Tibial nerve (tissue), 4 donors: ENCODE measurements around the gene GALNT18. TPM values are rescaled to one million over a fixed set of nuclear protein-coding genes. Genes with fewer than 3 reads are reported as not detected.

ENCODE experiments used
- DNase-seq, 2 donors: peaks; one replicate each; pipeline ENCODE4 v3.0.0-alpha.2; 2019; ENCODE audit warnings: low spot score in 2 of 2
- H3K27ac ChIP-seq, 4 donors: fragments of 200-600 bp; sonication (generic) in 3 of 4; one replicate each; pipeline ENCODE4 v1.5.1; 2017 to 2019; ENCODE audit warnings: mild to moderate bottlenecking in 1 of 4
- H3K27me3 ChIP-seq, 2 donors: fragments of 200-600 bp; sonication (generic) in 1 of 2; one replicate each; pipeline versions ENCODE4 v1.5.1 to v1.6.0; 2017 to 2019
- H3K36me3 ChIP-seq, 3 donors: fragments of 200-600 bp; sonication (generic); one replicate each; pipeline ENCODE4 v1.5.1; 2018 to 2019
- H3K4me1 ChIP-seq, 4 donors: fragments of 200-600 bp; sonication (generic) in 3 of 4; one replicate each; pipeline ENCODE4 v1.5.1; 2017 to 2019
- H3K4me3 ChIP-seq, 4 donors: fragments of 200-600 bp; sonication (generic) in 3 of 4; one replicate each; pipeline ENCODE4 v1.5.1; 2017 to 2019; ENCODE audit warnings: mild to moderate bottlenecking in 1 of 4, moderate library complexity in 1 of 4
- H3K9me3 ChIP-seq, 4 donors: fragments of 200-600 bp; sonication (generic) in 3 of 4; one replicate each; pipeline ENCODE4 v1.5.1; 2017 to 2019
- CTCF ChIP-seq, 5 experiments: fragments of 200-600 bp in 3 of 5; fragments of 450-650 bp in 2 of 5; sonication (generic) in 3 of 5; IDR thresholded peaks; one replicate each; pipeline ENCODE4 v1.5.1; 2016 to 2019; ENCODE audit warnings: antibody characterized with exemption in 5 of 5, mild to moderate bottlenecking in 3 of 5, moderate library complexity in 2 of 5
- EP300 ChIP-seq, 2 donors: sonication (generic); formaldehyde crosslinking; IDR thresholded peaks; one replicate each; pipeline ENCODE4 v1.6.1; 2017; ENCODE audit warnings: antibody characterized with exemption in 2 of 2, mild to moderate bottlenecking in 1 of 2
- POLR2A ChIP-seq, 2 donors: fragments of 450-650 bp; IDR thresholded peaks; one replicate each; pipeline ENCODE4 v1.6.1; 2017; ENCODE audit warnings: antibody characterized with exemption in 2 of 2, mild to moderate bottlenecking in 2 of 2, moderate library complexity in 2 of 2
- WGBS, 2 donors: methylation state at CpG; one replicate each; pipeline ENCODE4 v1.1.5; 2018; 5-methylcytosine and 5-hydroxymethylcytosine counted together
- total RNA-seq, 4 donors: library from RNA; depleted of rRNA; stranded (reverse); fragments of >200 nt; gene quantifications; one replicate each; pipeline ENCODE4 v1.1.0, GENCODE V29; 2016

The GALNT18 gene
- total RNA-seq, 4 donors from 2014 or later, result 11.3 to 32.4 (median 23.9) TPM

GRCh38 chr11:11604370-11604990 is 17.3 kb downstream of the GALNT18 start:
- no peak overlapping the region for H3K4me3 ChIP-seq
- TF ChIP-seq EP300 (IDR thresholded peaks at IDR 0.05) (no peak), CTCF (IDR thresholded peaks at IDR 0.05) (no peak), POLR2A (IDR thresholded peaks at IDR 0.05) (no peak)
- no peak overlapping the region for H3K27ac ChIP-seq
- peaks cover 0 to 17% (median 0%) of the 10 kb centered on the region in 4 donors for H3K4me1 ChIP-seq
- H3K27me3 ChIP-seq, result no peaks in the 10 kb centered on the region
- DNase-seq, result no peak
- WGBS, 2 donors, result 80 to 86% methylated on average over 7 of the region's 7 CpGs
- H3K36me3 ChIP-seq, result no peaks in the 10 kb centered on the region
- no peaks in the 10 kb centered on the region for H3K9me3 ChIP-seq

- Histone ChIP-seq H3K36me3 (no peaks in the 10 kb centered on the region), H3K4me1 (no peaks in the 10 kb centered on the region), H3K27me3 (no peaks in the 10 kb centered on the region), H3K9me3 (no peaks in the 10 kb centered on the region), H3K27ac (no peak overlapping the region), H3K4me3 (no peak overlapping the region)
- TF ChIP-seq POLR2A (IDR thresholded peaks at IDR 0.05), result no peak
- TF ChIP-seq CTCF (IDR thresholded peaks at IDR 0.05), result no peak
- TF ChIP-seq EP300 (IDR thresholded peaks at IDR 0.05), result no peak
- no peak for DNase-seq
Observed at GRCh38 chr11:11602011-11602410, 19.8 kb downstream of the GALNT18 start.

DNA sequence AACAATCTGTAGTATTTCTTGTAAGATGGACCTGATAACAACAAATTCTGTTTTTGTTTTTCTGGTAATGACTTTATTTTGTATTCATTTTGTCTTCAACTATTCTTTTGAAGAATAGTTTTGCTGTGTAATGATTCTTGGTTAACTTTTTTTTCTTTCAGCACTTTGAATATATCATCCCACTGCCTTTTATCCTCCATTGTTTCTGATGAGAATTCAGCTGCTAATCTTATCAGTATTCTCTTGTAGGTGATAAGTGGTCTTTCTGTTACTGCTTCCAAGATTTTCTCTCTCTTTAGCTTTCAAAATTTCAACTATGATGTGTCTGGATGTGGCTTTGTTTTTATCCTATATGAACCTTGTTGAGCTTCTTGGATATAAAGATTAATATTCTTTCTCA is 21.5 kb downstream of the GALNT18 start:
- TF ChIP-seq CTCF (IDR thresholded peaks at IDR 0.05), result no peak
- no peak for TF ChIP-seq POLR2A (IDR thresholded peaks at IDR 0.05)
- no peak for TF ChIP-seq EP300 (IDR thresholded peaks at IDR 0.05)

DNA sequence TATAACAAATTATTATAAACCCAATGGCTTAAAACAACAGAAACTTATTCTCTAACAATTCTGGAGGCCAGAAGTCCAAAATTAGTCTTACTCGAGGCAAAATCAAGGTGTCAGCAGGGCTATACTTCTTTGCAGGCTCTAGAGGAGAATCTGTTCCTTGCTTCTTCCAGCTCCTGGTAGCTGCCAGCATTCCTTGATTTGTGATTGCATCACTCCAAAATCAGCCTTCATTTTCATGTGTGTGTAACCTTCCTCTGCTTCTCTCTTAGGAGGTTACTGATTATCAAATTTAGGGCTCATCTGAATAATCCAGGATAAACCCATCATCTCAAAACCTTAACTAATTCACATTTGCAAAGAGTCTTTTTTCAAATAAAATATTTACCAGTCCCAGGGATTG is 23.6 kb downstream of the GALNT18 start:
- Histone ChIP-seq H3K36me3 (no peaks in the 10 kb centered on the region), H3K9me3 (no peaks in the 10 kb centered on the region), H3K4me1 (no peaks in the 10 kb centered on the region), H3K4me3 (no peak overlapping the region), H3K27me3 (no peaks in the 10 kb centered on the region), H3K27ac (no peak overlapping the region)
- DNase-seq, result no peak
- 89 to 98% methylated on average over 1 of the region's 1 CpG for WGBS, 2 donors
- TF ChIP-seq POLR2A (IDR thresholded peaks at IDR 0.05) (no peak), CTCF (IDR thresholded peaks at IDR 0.05) (no peak), EP300 (IDR thresholded peaks at IDR 0.05) (no peak)

More for the DNA sequence above, 21.5 kb downstream of the GALNT18 start:
- H3K27ac ChIP-seq, result no peak overlapping the region
- H3K27me3 ChIP-seq, result no peaks in the 10 kb centered on the region
- no peaks in the 10 kb centered on the region for H3K36me3 ChIP-seq
- DNase-seq, result no peak
- no peaks in the 10 kb centered on the region for H3K9me3 ChIP-seq
- H3K4me1 ChIP-seq, result no peaks in the 10 kb centered on the region
- H3K4me3 ChIP-seq, result no peak overlapping the region

DNA sequence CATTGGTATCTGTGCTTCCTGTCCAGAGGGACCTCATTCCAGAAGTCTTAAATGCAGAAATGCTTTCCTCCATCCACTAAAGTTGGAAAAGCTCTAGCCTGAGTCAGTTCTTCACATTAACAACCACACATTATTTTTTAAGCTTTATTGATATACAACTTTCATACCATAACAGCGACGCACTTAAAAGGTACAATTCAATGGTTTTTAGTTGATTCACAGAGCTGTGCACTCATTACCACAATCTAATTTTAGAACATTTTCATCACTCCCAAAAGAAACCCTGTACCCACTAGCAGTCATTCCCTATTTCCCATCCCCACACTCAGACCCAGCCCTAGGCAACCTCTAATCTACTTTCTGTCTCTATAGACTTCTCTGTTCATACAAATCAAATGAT is 27.6 kb downstream of the GALNT18 start:
- TF ChIP-seq EP300 (IDR thresholded peaks at IDR 0.05) (no peak), CTCF (IDR thresholded peaks at IDR 0.05) (no peak), POLR2A (IDR thresholded peaks at IDR 0.05) (no peak)
- Histone ChIP-seq H3K9me3 (no peaks in the 10 kb centered on the region), H3K27me3 (no peaks in the 10 kb centered on the region), H3K27ac (no peak overlapping the region), H3K4me1 (peaks cover 0 to 6% (median 0%) of the 10 kb centered on the region in 4 donors), H3K36me3 (no peaks in the 10 kb centered on the region), H3K4me3 (no peak overlapping the region)
- no peak for DNase-seq
- 95 to 100% methylated on average over 2 of the region's 2 CpGs for WGBS, 2 donors
